H1 (cell line): ENCODE measurements around the gene ZFAND3. TPM values are rescaled to one million over a fixed set of nuclear protein-coding genes. Genes with fewer than 3 reads are reported as not detected.

Experiments used
- CHD7 ChIP-seq: fragments of 300-600 bp; sonication (generic); IDR thresholded peaks from 2 replicates; pipeline ENCODE4 v1.7.1; 2012; ENCODE audit warnings: low read length, moderate library complexity, mild to moderate bottlenecking, inconsistent platforms; ENCODE audit not compliant: insufficient replicate concordance
- EZH2 ChIP-seq: fragments of 200-600 bp; sonication (generic); IDR thresholded peaks from 2 replicates; pipeline ENCODE4 v1.7.1; 2012; ENCODE audit warnings: low read depth, mild to moderate bottlenecking, moderate library complexity, low read length, inconsistent platforms; ENCODE audit not compliant: severe bottlenecking
- polyA plus RNA-seq, 7 experiments: library from polyadenylated mRNA; depleted of rRNA in 3 of 7; stranded (reverse) in 5 of 7; unstranded in 2 of 7; fragments of >200 nt in 5 of 7; fragments of 200-250 nt in 2 of 7; gene quantifications; 1 replicate in 5 of 7; 2 replicates in 1 of 7; 4 replicates in 1 of 7; pipeline versions ENCODE4 v1.2.1 to v1.2.3, GENCODE V29; 2011 to 2013; ENCODE audit warnings: missing spikeins in 2 of 7, mixed read lengths in 2 of 7
- total RNA-seq: library from RNA; stranded (reverse); fragmentation: NEBNext Ultra II Directional; extraction: Animal tissue kit (Norgen Biotek cat#: 25700); gene quantifications from 2 replicates; pipeline ENCODE4 v1.2.1, GENCODE V29; 2021

Gene ZFAND3
- total and polyA plus RNA-seq, 2 of the 8 experiments (the other 6 are each of a cell fraction or from before 2014, with no cell fraction given) = 13.0 to 51.3 TPM

GRCh38 chr6:38112181-38112580 lies 292.7 kb downstream of the ZFAND3 start (continued):
- TF ChIP-seq CHD7 (no peak), EZH2 (no peak)
